Breast epithelium (tissue), 4 donors: ENCODE data around the gene C12orf42. TPM values are rescaled to one million over a fixed set of nuclear protein-coding genes. Genes with fewer than 3 reads are reported as not detected.

Experiments
- DNase-seq, 2 donors: peaks; one replicate each; pipeline ENCODE4 v3.0.0-alpha.2; 2019; ENCODE audit warnings: low spot score in 2 of 2
- H3K27ac ChIP-seq, 2 donors: fragments of 200-600 bp; sonication (generic) in 1 of 2; one replicate each; pipeline ENCODE4 v1.5.1; 2016 to 2019; ENCODE audit warnings: mild to moderate bottlenecking in 1 of 2
- H3K27me3 ChIP-seq, 2 donors: fragments of 200-600 bp; sonication (generic) in 1 of 2; one replicate each; pipeline versions ENCODE4 v1.5.1 to v1.6.0; 2017 to 2019; ENCODE audit warnings: control low read depth in 1 of 2, mild to moderate bottlenecking in 1 of 2
- H3K36me3 ChIP-seq: fragments of 200-600 bp; one replicate; pipeline ENCODE4 v1.5.1; 2019
- H3K4me1 ChIP-seq, 2 donors: fragments of 200-600 bp; sonication (generic); one replicate each; pipeline ENCODE4 v1.5.1; 2016 to 2019; ENCODE audit warnings: control low read depth in 1 of 2
- H3K4me3 ChIP-seq, 3 donors: fragments of 200-600 bp; sonication (generic); 1 replicate in 2 of 3; 2 replicates in 1 of 3; pipeline ENCODE4 v1.5.1; 2016 to 2019; ENCODE audit warnings: mild to moderate bottlenecking in 3 of 3, moderate library complexity in 2 of 3
- H3K9me3 ChIP-seq, 2 donors: fragments of 200-600 bp; sonication (generic) in 1 of 2; one replicate each; pipeline ENCODE4 v1.5.1; 2016 to 2019; ENCODE audit warnings: control low read depth in 1 of 2
- POLR2A ChIP-seq: fragments of 450-650 bp; IDR thresholded peaks from one replicate; pipeline ENCODE4 v1.6.1; 2016; ENCODE audit warnings: antibody characterized with exemption, mild to moderate bottlenecking, moderate library complexity
- POLR2AphosphoS5 ChIP-seq, 3 donors: sonication (generic); formaldehyde crosslinking; IDR thresholded peaks; one replicate each; pipeline ENCODE4 v1.6.1; 2017; ENCODE audit warnings: antibody characterized with exemption in 3 of 3
- intact Hi-C: fragments of 100-400 bp; cut with DNase I; formaldehyde crosslinking; loops from one replicate; pipeline ENCODE4 v1.15.1; 2023; ENCODE audit warnings: low total_unique reads
- total RNA-seq, 3 donors: library from RNA; depleted of rRNA; stranded (reverse); fragments of >200 nt; gene quantifications; one replicate each; pipeline ENCODE4 v1.1.0, GENCODE V29; 2016
- TF ChIP-seq, protein P1 (sequence below), 3 donors: fragments of 450-650 bp; IDR thresholded peaks; one replicate each; pipeline ENCODE4 v1.5.1; 2016 to 2017; ENCODE audit warnings: antibody characterized with exemption in 3 of 3, mild to moderate bottlenecking in 3 of 3, moderate library complexity in 3 of 3

C12orf42 gene
- total RNA-seq, 3 donors from 2014 or later: 1.6 TPM; not detected in 2

- no peak for TF ChIP-seq POLR2AphosphoS5 (IDR thresholded peaks at IDR 0.05)
- TF ChIP-seq POLR2A: no peak
- TF ChIP-seq, protein P1, sequence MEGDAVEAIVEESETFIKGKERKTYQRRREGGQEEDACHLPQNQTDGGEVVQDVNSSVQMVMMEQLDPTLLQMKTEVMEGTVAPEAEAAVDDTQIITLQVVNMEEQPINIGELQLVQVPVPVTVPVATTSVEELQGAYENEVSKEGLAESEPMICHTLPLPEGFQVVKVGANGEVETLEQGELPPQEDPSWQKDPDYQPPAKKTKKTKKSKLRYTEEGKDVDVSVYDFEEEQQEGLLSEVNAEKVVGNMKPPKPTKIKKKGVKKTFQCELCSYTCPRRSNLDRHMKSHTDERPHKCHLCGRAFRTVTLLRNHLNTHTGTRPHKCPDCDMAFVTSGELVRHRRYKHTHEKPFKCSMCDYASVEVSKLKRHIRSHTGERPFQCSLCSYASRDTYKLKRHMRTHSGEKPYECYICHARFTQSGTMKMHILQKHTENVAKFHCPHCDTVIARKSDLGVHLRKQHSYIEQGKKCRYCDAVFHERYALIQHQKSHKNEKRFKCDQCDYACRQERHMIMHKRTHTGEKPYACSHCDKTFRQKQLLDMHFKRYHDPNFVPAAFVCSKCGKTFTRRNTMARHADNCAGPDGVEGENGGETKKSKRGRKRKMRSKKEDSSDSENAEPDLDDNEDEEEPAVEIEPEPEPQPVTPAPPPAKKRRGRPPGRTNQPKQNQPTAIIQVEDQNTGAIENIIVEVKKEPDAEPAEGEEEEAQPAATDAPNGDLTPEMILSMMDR (IDR thresholded peaks at IDR 0.05): no peak
- Histone ChIP-seq H3K27me3 (no peaks in the 10 kb centered on the region), H3K4me1 (no peaks in the 10 kb centered on the region), H3K4me3 (no peak overlapping the region), H3K27ac (no peak overlapping the region), H3K36me3 (no peaks in the 10 kb centered on the region), H3K9me3 (no peaks in the 10 kb centered on the region)
- no peak for DNase-seq
- intact Hi-C loops: no loop called here
These were observed 34.7 kb upstream of the C12orf42 start for GRCh38 chr12:103530307-103531066.

DNA sequence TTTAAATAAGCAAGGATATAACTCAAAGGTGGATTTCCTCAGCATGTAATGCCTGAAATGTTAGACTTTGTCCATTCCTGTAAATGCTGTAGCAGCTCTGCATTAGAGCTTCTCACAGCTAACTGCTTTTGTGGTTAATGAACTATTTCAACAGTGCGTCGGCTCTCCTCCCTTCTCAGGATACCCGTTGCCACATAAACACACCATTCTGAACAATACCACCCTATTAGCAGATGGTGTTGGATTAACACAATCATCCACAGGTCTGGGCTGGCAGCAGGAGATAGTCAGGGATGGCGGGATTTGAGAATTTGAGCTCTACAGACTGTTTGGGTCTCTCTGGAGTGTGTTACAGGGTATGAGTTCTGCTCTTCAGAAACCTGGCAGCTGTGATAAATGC, 33.5 kb upstream of the C12orf42 start:
- intact Hi-C loops: no loop called here
- Histone ChIP-seq H3K9me3 (no peaks in the 10 kb centered on the region), H3K27ac (no peak overlapping the region), H3K27me3 (no peaks in the 10 kb centered on the region), H3K36me3 (no peaks in the 10 kb centered on the region), H3K4me3 (no peak overlapping the region), H3K4me1 (no peaks in the 10 kb centered on the region)
- DNase-seq: no peak
- TF ChIP-seq POLR2A: no peak
- TF ChIP-seq, protein P1 (IDR thresholded peaks at IDR 0.05): no peak
- TF ChIP-seq POLR2AphosphoS5 (IDR thresholded peaks at IDR 0.05): no peak

DNA sequence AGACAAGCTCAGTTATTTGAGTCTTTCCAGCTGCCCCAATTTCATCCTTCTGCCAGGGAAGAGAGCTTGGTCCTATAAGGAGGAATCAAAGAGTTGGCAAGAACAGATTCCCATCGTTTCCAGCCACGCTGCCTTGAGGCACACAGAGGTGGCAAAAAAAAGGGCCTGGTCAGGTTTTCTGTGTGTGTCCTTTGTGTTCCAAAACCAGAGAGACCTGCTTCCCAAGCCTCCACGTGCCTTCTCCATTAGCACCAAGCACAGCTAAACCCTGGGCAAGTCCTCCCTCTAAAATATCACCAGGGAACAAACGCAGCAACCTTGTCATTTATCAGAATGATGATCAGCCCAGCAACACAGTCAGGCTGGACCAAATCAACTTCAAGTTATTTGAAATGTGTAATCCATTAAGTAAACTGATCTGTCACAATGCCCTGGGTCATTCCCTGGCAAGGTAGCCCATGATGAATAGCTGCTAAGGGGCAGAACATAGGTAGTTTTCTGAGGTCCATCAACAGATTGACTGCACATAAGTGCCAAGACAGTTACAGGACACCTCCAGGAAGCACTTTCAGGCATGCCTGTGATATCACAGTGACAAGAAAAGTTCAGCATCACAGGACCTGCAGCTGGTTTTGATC, 28.6 kb upstream of the C12orf42 start:
- Histone ChIP-seq H3K27me3 (no peaks in the 10 kb centered on the region), H3K27ac (no peak overlapping the region)
- intact Hi-C loops: loop anchor here (5.0 kb wide), 1 partner anchor 157 kb away; no protein-coding TSS in a partner anchor

DNA sequence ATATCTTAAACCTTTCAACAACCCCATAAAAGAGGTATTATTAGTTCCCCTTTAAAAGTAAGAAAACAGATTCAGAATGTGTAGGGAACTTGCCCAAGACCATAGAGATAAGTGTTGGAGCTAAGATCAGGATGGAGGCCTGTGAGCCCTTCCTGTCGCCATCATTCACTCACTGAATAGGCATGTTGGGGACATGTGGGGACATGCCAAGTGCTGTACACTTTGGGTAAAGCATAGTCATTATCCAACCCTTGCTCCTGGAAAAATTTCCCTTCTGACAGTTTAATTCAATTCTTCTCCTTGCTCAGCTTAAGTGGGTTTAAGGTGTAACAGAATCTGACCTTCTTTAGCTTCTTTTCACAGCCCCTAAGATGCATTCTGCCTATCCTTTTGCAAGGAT, 28.0 kb upstream of the C12orf42 start:
- intact Hi-C loops: loop anchor here (5.0 kb wide), 1 partner anchor 156 kb away; no protein-coding TSS in a partner anchor
- DNase-seq: no peak
- no peaks in the 10 kb centered on the region for H3K9me3 ChIP-seq
- H3K27me3 ChIP-seq: no peaks in the 10 kb centered on the region
- no peaks in the 10 kb centered on the region for H3K36me3 ChIP-seq
- no peak overlapping the region for H3K27ac ChIP-seq
- TF ChIP-seq POLR2AphosphoS5 (IDR thresholded peaks at IDR 0.05) (no peak), POLR2A (no peak)
- TF ChIP-seq, protein P1 (IDR thresholded peaks at IDR 0.05): no peak
- H3K4me1 ChIP-seq: no peaks in the 10 kb centered on the region
- H3K4me3 ChIP-seq: no peak overlapping the region

More for the DNA sequence above, 28.6 kb upstream of the C12orf42 start:
- DNase-seq: no peak
- Histone ChIP-seq H3K4me3 (no peak overlapping the region), H3K36me3 (no peaks in the 10 kb centered on the region), H3K9me3 (no peaks in the 10 kb centered on the region), H3K4me1 (no peaks in the 10 kb centered on the region)
- TF ChIP-seq POLR2A (no peak), POLR2AphosphoS5 (IDR thresholded peaks at IDR 0.05) (no peak)
- TF ChIP-seq, protein P1 (IDR thresholded peaks at IDR 0.05): no peak

- Histone ChIP-seq H3K36me3 (no peaks in the 10 kb centered on the region), H3K4me1 (no peaks in the 10 kb centered on the region), H3K4me3 (no peak overlapping the region), H3K9me3 (no peaks in the 10 kb centered on the region), H3K27ac (no peak overlapping the region), H3K27me3 (no peaks in the 10 kb centered on the region)
- intact Hi-C loops: loop anchor here (5.0 kb wide), 1 partner anchor 153 kb away; no protein-coding TSS in a partner anchor
- DNase-seq: no peak
- TF ChIP-seq, protein P1 (IDR thresholded peaks at IDR 0.05): no peak
- TF ChIP-seq POLR2A: no peak
- TF ChIP-seq POLR2AphosphoS5 (IDR thresholded peaks at IDR 0.05): no peak
These were observed 25.0 kb upstream of the C12orf42 start for GRCh38 chr12:103520686-103521215.
